ENCODE measurements around the gene KCNAB3.

KCNAB3 gene

DNA sequence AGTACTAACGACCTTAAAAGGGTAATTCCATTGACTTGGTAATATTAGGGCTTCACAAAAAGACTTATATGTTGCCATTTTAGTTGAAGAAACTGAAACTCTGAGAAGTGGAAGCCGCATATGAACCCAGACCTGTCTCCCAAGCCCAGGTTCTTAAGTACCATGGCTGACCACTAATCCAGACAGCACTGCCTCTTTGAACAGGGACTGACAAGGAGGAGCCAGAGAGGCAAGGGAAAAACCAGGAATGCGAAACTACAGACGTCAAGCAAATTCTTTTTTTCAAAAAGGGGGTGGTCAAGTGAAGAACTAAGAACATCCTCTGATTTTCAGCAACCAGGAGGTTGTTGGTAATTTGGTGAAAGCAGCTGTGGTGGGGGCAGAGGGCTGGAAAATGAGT, 56.6 kb downstream of the KCNAB3 start:
- FAIRE-seq: no peak
